Measurements from ENCODE around the gene KISS1.

DNA sequence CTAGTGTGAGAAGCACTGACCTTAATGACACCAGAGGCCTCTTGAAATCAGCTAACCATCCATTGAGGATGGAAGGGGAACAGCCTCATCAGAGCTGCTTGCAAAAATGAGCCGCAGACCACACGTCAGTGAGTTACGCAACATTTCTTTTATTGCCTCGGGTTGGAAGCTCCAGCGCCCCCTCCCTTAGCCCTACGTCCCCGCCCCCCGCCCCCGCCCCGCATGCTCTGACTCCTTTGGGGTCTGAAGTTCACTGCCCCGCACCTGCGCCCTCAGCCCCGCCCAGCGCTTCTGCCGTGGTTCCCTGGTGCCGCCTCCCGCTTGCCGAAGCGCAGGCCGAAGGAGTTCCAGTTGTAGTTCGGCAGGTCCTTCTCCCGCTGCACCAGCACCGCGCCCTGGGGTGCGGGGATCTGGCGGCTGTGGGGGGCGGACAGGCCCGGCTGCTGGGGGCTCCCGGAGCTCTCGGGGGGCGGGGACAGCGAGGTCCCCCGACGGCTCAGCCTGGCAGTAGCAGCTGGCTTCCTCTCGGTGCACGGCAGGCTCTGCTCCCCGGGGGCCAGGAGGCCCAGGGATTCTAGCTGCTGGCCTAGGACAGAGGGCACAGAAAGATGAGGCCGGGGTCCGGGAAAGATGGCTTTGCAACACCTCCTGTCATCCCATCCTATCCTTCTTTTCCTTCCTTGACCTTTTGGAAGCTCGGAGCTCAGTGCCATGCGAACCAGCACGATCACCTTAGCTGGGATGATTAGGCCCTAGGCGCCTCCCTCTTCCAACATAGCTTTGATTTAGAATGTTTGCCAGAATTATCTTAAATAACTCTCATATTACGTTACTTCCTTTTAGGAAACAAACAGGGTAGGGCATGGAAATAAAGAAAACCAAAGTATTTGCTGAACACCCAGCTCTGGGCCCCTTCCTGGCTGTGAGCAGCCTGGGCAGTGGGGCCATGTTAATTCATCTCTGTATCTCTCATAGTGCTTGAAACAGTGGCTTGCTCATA is 5.8 kb downstream of the KISS1 start:
- TF ChIP-seq CTCF (IDR thresholded peaks at IDR 0.05; ENCODE audit: insufficient read depth, low read depth, low read length), result no peak
- TF ChIP-seq EZH2 (IDR thresholded peaks at IDR 0.05; ENCODE audit: insufficient read depth, low read length), result no peak

Data from astrocyte (in vitro differentiated cells and primary cell).